HepG2 (cell line): ENCODE results near the gene OR8D1.

ENCODE experiments used
- EZH2 ChIP-seq: conservative IDR thresholded peaks from 2 replicates; pipeline ENCODE4 v1.6.1; 2012; ENCODE audit warnings: mild to moderate bottlenecking, low read depth, low read length, moderate library complexity
- PCBP1 ChIP-seq: fragments of 200-400 bp; formaldehyde crosslinking; IDR thresholded peaks from 2 replicates; pipeline ENCODE4 v1.6.1; 2017; ENCODE audit warnings: mild to moderate bottlenecking, low read depth, low read length, borderline replicate concordance
- TCF7L2 ChIP-seq: IDR thresholded peaks from 2 replicates; pipeline ENCODE4 v1.6.1; 2011; ENCODE audit warnings: mild to moderate bottlenecking, low read depth, low read length, moderate library complexity
- TFAP4 ChIP-seq: sonication (generic); IDR thresholded peaks from 2 replicates; pipeline ENCODE4 v1.6.1; 2016; ENCODE audit warnings: low read depth, borderline replicate concordance

- no peak for TF ChIP-seq EZH2
- no peak for TF ChIP-seq PCBP1
- no peak for TF ChIP-seq TCF7L2
- TF ChIP-seq TFAP4: no peak
Observed at GRCh38 chr11:124320097-124320496, 6.3 kb upstream of the OR8D1 start, which contains the start of gene OR8D2.
